Measurements from ENCODE around the gene ZMYM5.

GRCh38 chr13:19810151-19810550 is 53.3 kb downstream of the ZMYM5 start:
- TF ChIP-seq CTCF (IDR thresholded peaks at IDR 0.05; ENCODE audit: borderline replicate concordance, extremely low read depth, low read length, poor library complexity, severe bottlenecking), result no peak
- no peak for TF ChIP-seq EZH2 (IDR thresholded peaks at IDR 0.05; ENCODE audit: borderline replicate concordance, low read depth, low read length, severe bottlenecking)

All from DND-41 (cell line).